SK-N-SH treated with all-trans-retinoic acid at 6 μM for 48 hours (cell line): Measurements from ENCODE around the gene FOXQ1.

Experiments
- BACH2 ChIP-seq: fragments of 250-450 bp; sonication (Bioruptor Pico); IDR thresholded peaks from 2 replicates; pipeline ENCODE4 v1.9.0; 2021; ENCODE audit warnings: mild to moderate bottlenecking, borderline replicate concordance
- CSDC2 ChIP-seq: fragments of 250-450 bp; sonication (Bioruptor Pico); IDR thresholded peaks from 2 replicates; pipeline ENCODE4 v1.5.0; 2020; ENCODE audit warnings: mild to moderate bottlenecking, moderate library complexity
- ISL1 ChIP-seq: fragments of 250-450 bp; sonication (Bioruptor Pico); IDR thresholded peaks from 2 replicates; pipeline ENCODE4 v2.1.2; 2022; ENCODE audit warnings: mild to moderate bottlenecking, moderate library complexity
- PATZ1 ChIP-seq: fragments of 250-450 bp; sonication (Bioruptor Pico); IDR thresholded peaks from 2 replicates; pipeline ENCODE4 v1.8.0; 2020; ENCODE audit warnings: mild to moderate bottlenecking, moderate library complexity, borderline replicate concordance
- RARB ChIP-seq: fragments of 250-450 bp; sonication (Bioruptor Pico); IDR thresholded peaks from 2 replicates; pipeline ENCODE4 v1.8.0; 2021; ENCODE audit warnings: mild to moderate bottlenecking, moderate library complexity
- TCF4 ChIP-seq: fragments of 250-450 bp; sonication (Bioruptor Pico); IDR thresholded peaks from 2 replicates; pipeline ENCODE4 v1.8.0; 2021; ENCODE audit warnings: mild to moderate bottlenecking, moderate library complexity, borderline replicate concordance
- TSHZ2 ChIP-seq: fragments of 250-450 bp; sonication (Bioruptor Pico); IDR thresholded peaks from 2 replicates; pipeline ENCODE4 v1.5.0; 2020; ENCODE audit warnings: mild to moderate bottlenecking, moderate library complexity
- ZFP30 ChIP-seq: fragments of 450-650 bp; formaldehyde crosslinking; IDR thresholded peaks from 2 replicates; pipeline ENCODE4 v1.5.0; 2022; ENCODE audit warnings: mild to moderate bottlenecking, moderate library complexity
- ZNF8 ChIP-seq: fragments of 450-650 bp; formaldehyde crosslinking; IDR thresholded peaks from 2 replicates; pipeline ENCODE4 v1.5.0; 2020; ENCODE audit warnings: mild to moderate bottlenecking, moderate library complexity
- TF ChIP-seq, protein P1 (sequence below): fragments of 250-450 bp; sonication (Bioruptor Pico); IDR thresholded peaks from 2 replicates; pipeline ENCODE4 v1.5.1; 2020; ENCODE audit warnings: low read depth, mild to moderate bottlenecking, moderate library complexity
- TF ChIP-seq, protein P2 (sequence below): fragments of 250-450 bp; sonication (Bioruptor Pico); IDR thresholded peaks from 2 replicates; pipeline ENCODE4 v1.8.0; 2021; ENCODE audit warnings: low read depth, mild to moderate bottlenecking, moderate library complexity, borderline replicate concordance

DNA sequence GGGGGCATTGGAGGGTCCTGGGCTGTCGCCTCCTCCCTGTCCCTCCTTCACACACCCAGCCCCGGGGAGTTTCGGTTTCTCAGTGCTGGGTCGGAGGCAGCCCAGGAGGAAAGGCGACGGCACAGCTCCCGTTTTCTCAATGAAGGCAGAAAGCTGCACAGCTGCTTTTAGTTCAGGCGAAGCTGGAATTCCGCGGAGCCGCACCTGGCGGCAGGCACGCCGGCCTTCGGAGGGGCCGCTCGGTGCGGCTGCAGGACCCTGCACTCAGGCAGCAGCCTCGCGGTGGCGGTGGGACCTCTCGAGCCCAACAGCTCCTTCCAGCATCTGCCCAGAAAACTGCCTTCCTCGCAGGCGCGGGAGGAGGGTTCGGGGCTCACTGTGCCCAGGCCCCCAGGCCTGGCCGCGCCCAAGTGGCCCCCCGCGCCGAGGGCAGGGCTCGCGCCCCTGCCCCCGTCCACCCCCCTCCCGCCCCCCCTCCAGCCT is 4.6 kb downstream of the FOXQ1 start:
- no peak for TF ChIP-seq RARB (CRISPR knock-in tag)
- TF ChIP-seq, protein P1, sequence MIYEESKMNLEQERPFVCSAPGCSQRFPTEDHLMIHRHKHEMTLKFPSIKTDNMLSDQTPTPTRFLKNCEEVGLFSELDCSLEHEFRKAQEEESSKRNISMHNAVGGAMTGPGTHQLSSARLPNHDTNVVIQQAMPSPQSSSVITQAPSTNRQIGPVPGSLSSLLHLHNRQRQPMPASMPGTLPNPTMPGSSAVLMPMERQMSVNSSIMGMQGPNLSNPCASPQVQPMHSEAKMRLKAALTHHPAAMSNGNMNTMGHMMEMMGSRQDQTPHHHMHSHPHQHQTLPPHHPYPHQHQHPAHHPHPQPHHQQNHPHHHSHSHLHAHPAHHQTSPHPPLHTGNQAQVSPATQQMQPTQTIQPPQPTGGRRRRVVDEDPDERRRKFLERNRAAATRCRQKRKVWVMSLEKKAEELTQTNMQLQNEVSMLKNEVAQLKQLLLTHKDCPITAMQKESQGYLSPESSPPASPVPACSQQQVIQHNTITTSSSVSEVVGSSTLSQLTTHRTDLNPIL, result no peak
- no peak for TF ChIP-seq ZNF8 (CRISPR knock-in tag)
- no peak for TF ChIP-seq ISL1 (CRISPR knock-in tag)
- no peak for TF ChIP-seq PATZ1 (CRISPR knock-in tag)
- TF ChIP-seq TSHZ2 (CRISPR knock-in tag), result no peak
- no peak for TF ChIP-seq TCF4
- TF ChIP-seq ZFP30 (CRISPR knock-in tag), result no peak
- TF ChIP-seq CSDC2 (CRISPR knock-in tag), result no peak
- no peak for TF ChIP-seq BACH2 (CRISPR knock-in tag)
- TF ChIP-seq, protein P2, sequence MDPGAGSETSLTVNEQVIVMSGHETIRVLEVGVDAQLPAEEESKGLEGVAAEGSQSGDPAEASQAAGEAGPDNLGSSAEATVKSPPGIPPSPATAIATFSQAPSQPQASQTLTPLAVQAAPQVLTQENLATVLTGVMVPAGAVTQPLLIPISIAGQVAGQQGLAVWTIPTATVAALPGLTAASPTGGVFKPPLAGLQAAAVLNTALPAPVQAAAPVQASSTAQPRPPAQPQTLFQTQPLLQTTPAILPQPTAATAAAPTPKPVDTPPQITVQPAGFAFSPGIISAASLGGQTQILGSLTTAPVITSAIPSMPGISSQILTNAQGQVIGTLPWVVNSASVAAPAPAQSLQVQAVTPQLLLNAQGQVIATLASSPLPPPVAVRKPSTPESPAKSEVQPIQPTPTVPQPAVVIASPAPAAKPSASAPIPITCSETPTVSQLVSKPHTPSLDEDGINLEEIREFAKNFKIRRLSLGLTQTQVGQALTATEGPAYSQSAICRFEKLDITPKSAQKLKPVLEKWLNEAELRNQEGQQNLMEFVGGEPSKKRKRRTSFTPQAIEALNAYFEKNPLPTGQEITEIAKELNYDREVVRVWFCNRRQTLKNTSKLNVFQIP, result no peak
